Prostate gland (tissue), 2 donors: Measurements from ENCODE around the gene CCDC167.

Experiments
- POLR2A ChIP-seq: fragments of 450-650 bp; IDR thresholded peaks from one replicate; pipeline ENCODE4 v1.6.1; 2016; ENCODE audit warnings: antibody characterized with exemption, mild to moderate bottlenecking
- TF ChIP-seq, protein P1 (sequence below), 4 experiments: fragments of 200-600 bp in 2 of 4; fragments of 450-650 bp in 2 of 4; sonication (generic) in 2 of 4; IDR thresholded peaks; 1 replicate in 3 of 4; 2 replicates in 1 of 4; pipeline ENCODE4 v1.5.1; 2016 to 2019; ENCODE audit warnings: antibody characterized with exemption in 4 of 4, mild to moderate bottlenecking in 2 of 4, moderate library complexity in 2 of 4

DNA sequence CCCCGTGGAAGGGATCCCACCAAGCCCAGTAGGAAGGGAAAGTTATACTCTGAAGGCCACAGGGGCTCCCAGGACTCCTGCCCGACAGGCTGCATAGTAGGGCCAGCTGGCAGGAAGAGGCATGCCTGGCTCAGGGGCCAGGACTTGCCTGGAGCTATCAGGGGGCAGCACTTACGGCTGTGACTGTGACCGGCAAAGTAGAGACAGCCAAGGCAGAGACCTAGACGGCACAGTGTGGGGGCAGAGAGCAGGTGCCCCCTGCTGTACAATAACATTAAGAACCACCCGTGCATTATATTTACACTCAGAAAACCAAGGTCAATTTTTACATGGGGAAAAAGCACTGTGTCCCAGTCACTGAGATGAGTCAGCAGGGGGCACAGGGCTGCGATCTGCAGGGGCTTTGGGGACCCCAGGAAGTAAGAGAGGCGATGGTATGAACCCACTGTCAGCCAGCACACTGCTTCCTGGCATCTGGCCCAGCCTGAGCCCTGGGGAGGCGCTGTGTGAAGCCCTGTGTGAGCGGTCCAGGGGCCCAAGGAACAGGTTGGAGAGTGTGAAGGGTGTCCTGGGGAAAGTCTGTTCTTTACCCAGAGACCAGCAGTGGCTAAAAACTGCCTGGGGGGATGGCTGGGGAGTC lies 9.9 kb downstream of the CCDC167 start:
- TF ChIP-seq, protein P1, sequence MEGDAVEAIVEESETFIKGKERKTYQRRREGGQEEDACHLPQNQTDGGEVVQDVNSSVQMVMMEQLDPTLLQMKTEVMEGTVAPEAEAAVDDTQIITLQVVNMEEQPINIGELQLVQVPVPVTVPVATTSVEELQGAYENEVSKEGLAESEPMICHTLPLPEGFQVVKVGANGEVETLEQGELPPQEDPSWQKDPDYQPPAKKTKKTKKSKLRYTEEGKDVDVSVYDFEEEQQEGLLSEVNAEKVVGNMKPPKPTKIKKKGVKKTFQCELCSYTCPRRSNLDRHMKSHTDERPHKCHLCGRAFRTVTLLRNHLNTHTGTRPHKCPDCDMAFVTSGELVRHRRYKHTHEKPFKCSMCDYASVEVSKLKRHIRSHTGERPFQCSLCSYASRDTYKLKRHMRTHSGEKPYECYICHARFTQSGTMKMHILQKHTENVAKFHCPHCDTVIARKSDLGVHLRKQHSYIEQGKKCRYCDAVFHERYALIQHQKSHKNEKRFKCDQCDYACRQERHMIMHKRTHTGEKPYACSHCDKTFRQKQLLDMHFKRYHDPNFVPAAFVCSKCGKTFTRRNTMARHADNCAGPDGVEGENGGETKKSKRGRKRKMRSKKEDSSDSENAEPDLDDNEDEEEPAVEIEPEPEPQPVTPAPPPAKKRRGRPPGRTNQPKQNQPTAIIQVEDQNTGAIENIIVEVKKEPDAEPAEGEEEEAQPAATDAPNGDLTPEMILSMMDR (IDR thresholded peaks at IDR 0.05): no peak
- no peak for TF ChIP-seq POLR2A
